HG02763 (cell line): ENCODE measurements around the gene CHN2.

Source experiments
- ATAC-seq: cut with Tn5 transposase; IDR thresholded peaks from one replicate; pipeline ENCODE4 v1.9.1; 2021; ENCODE audit warnings: mild to moderate bottlenecking, moderate library complexity; ENCODE audit not compliant: unreplicated experiment

CHN2 gene

GRCh38 chr7:29281782-29282541 is 87.4 kb downstream of the CHN2 start:
- no peak for ATAC-seq

GRCh38 chr7:29282819-29283414 is 88.3 kb downstream of the CHN2 start:
- ATAC-seq, result no peak

GRCh38 chr7:29284696-29285443 is 90.3 kb downstream of the CHN2 start:
- ATAC-seq, result no peak

- ATAC-seq, result no peak
Measured at GRCh38 chr7:29285444-29285793, 90.8 kb downstream of the CHN2 start.

- ATAC-seq, result no peak
Measured at GRCh38 chr7:29285861-29286260, 91.3 kb downstream of the CHN2 start.

- ATAC-seq, result no peak
Measured at GRCh38 chr7:29287366-29287765, 92.8 kb downstream of the CHN2 start.

GRCh38 chr7:29288181-29289091 is 93.9 kb downstream of the CHN2 start:
- no peak for ATAC-seq

- peak; percentile 62 for ATAC-seq
Measured at GRCh38 chr7:29289156-29290021, 94.8 kb downstream of the CHN2 start.

GRCh38 chr7:29290829-29291228 is 96.3 kb downstream of the CHN2 start:
- no peak for ATAC-seq

GRCh38 chr7:29291723-29292618 is 97.4 kb downstream of the CHN2 start:
- no peak for ATAC-seq

- no peak for ATAC-seq
Measured at GRCh38 chr7:29292886-29293658, 98.5 kb downstream of the CHN2 start.

GRCh38 chr7:29296421-29296820 is 101.8 kb downstream of the CHN2 start:
- ATAC-seq, result no peak

- ATAC-seq, result no peak
Measured at GRCh38 chr7:29297194-29297890, 102.8 kb downstream of the CHN2 start.

- no peak for ATAC-seq
Measured at GRCh38 chr7:29299086-29299485, 104.5 kb downstream of the CHN2 start.

- no peak for ATAC-seq
Measured at GRCh38 chr7:29300026-29300480, 105.5 kb downstream of the CHN2 start.

- ATAC-seq, result no peak
Measured at GRCh38 chr7:29300649-29301048, 106.1 kb downstream of the CHN2 start.

GRCh38 chr7:29302666-29303395 is 108.3 kb downstream of the CHN2 start:
- no peak for ATAC-seq
